MM.1S (cell line): ENCODE data around the gene NDOR1.
A peak's percentile ranks its signal among the peaks of the same experiment; 100 is the strongest.

Experiments used
- DNase-seq: peaks from one replicate; pipeline ENCODE4 v3.0.0-alpha.2; 2015
- H2AFZ ChIP-seq: fragments of 300-600 bp; sonication (generic); 2 replicates; pipeline ENCODE4 v1.6.0; 2016; ENCODE audit warnings: antibody characterized with exemption, low read length
- H3F3A ChIP-seq: fragments of 300-600 bp; sonication (generic); 2 replicates; pipeline ENCODE4 v1.6.1; 2016; ENCODE audit warnings: mild to moderate bottlenecking, antibody characterized with exemption, low read length, moderate library complexity, mixed read lengths; ENCODE audit not compliant: insufficient read depth
- H3K27ac ChIP-seq: fragments of 300-600 bp; sonication (generic); 2 replicates; pipeline ENCODE4 v1.5.1; 2016; ENCODE audit warnings: mild to moderate bottlenecking, low read length
- H3K27me3 ChIP-seq: fragments of 300-600 bp; sonication (generic); replicated peaks from 2 replicates; pipeline ENCODE4 v1.6.0; 2016; ENCODE audit warnings: low read length; ENCODE audit not compliant: insufficient read depth
- H3K36me3 ChIP-seq: fragments of 300-600 bp; sonication (generic); replicated peaks from 2 replicates; pipeline ENCODE4 v1.6.1; 2016; ENCODE audit warnings: mild to moderate bottlenecking, low read length, mixed read lengths; ENCODE audit not compliant: insufficient read depth
- H3K4me1 ChIP-seq: fragments of 300-600 bp; sonication (generic); 2 replicates; pipeline ENCODE4 v1.6.1; 2016; ENCODE audit warnings: low read length, mixed read lengths
- H3K4me2 ChIP-seq: fragments of 300-600 bp; sonication (generic); 2 replicates; pipeline ENCODE4 v1.6.0; 2016; ENCODE audit warnings: low read depth, low read length
- H3K4me3 ChIP-seq: fragments of 300-600 bp; sonication (generic); 2 replicates; pipeline ENCODE4 v1.5.1; 2016; ENCODE audit warnings: low read length, mixed read lengths
- H3K79me2 ChIP-seq: fragments of 300-600 bp; sonication (generic); 2 replicates; pipeline ENCODE4 v1.6.1; 2016; ENCODE audit warnings: mixed run types, low read length, mixed read lengths
- H3K9ac ChIP-seq: fragments of 300-600 bp; sonication (generic); 2 replicates; pipeline ENCODE4 v1.6.1; 2016; ENCODE audit warnings: low read length, mixed read lengths
- H3K9me2 ChIP-seq: fragments of 300-600 bp; sonication (generic); replicated peaks from 2 replicates; pipeline ENCODE4 v1.6.1; 2016; ENCODE audit warnings: mild to moderate bottlenecking, low read length, mixed read lengths; ENCODE audit not compliant: insufficient read depth
- H3K9me3 ChIP-seq: fragments of 300-600 bp; sonication (generic); replicated peaks from 2 replicates; pipeline ENCODE4 v1.6.1; 2016; ENCODE audit warnings: mild to moderate bottlenecking, low read length, mixed read lengths; ENCODE audit not compliant: insufficient read depth
- H4K20me1 ChIP-seq: fragments of 300-600 bp; sonication (generic); 2 replicates; pipeline ENCODE4 v1.6.1; 2016; ENCODE audit warnings: mild to moderate bottlenecking, low read length, moderate library complexity, mixed read lengths; ENCODE audit not compliant: insufficient read depth
- EZH2 ChIP-seq: fragments of 300-600 bp; sonication (generic); optimal IDR thresholded peaks from 2 replicates; pipeline ENCODE3; 2017; ENCODE audit warnings: low read depth, mild to moderate bottlenecking, antibody characterized with exemption, low read length, mixed read lengths
- EZH2phosphoT487 ChIP-seq: fragments of 300-600 bp; sonication (generic); IDR thresholded peaks from 2 replicates; pipeline ENCODE4 v1.6.1; 2018; ENCODE audit warnings: antibody characterized with exemption, low read length
- TF ChIP-seq, protein P1 (sequence below): fragments of 300-600 bp; sonication (generic); IDR thresholded peaks from 2 replicates; pipeline ENCODE4 v1.5.1; 2016; ENCODE audit warnings: antibody characterized with exemption, low read length, mixed read lengths

NDOR1 gene

DNA sequence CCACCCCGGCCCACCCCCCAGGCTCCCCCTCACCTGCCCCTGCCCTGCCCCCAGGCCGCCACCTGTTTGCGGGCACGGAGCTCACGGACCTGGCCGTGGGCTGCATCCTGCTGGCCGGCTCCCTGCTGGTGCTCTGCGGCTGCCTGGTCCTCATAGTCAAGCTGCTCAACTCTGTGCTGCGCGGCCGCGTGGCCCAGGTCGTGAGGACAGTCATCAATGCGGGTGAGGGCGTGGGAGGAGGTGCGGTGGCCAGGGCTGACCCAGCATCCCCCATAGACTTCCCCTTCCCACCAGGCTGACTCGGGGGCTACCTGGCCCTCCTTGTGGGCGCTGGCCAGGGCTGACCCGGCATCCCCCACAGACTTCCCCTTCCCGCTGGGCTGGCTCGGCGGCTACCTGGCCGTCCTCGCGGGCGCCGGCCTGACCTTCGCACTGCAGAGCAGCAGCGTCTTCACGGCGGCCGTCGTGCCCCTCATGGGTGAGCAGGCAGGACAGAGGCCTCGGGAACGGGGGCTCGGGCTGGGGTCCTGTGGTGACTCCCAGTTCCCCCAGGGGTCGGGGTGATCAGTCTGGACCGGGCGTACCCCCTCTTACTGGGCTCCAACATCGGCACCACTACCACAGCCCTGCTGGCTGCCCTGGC, 28.7 kb downstream of the NDOR1 start:
- TF ChIP-seq, protein P1, sequence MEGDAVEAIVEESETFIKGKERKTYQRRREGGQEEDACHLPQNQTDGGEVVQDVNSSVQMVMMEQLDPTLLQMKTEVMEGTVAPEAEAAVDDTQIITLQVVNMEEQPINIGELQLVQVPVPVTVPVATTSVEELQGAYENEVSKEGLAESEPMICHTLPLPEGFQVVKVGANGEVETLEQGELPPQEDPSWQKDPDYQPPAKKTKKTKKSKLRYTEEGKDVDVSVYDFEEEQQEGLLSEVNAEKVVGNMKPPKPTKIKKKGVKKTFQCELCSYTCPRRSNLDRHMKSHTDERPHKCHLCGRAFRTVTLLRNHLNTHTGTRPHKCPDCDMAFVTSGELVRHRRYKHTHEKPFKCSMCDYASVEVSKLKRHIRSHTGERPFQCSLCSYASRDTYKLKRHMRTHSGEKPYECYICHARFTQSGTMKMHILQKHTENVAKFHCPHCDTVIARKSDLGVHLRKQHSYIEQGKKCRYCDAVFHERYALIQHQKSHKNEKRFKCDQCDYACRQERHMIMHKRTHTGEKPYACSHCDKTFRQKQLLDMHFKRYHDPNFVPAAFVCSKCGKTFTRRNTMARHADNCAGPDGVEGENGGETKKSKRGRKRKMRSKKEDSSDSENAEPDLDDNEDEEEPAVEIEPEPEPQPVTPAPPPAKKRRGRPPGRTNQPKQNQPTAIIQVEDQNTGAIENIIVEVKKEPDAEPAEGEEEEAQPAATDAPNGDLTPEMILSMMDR: no peak
- TF ChIP-seq EZH2 (no peak), EZH2phosphoT487 (no peak)
- Histone ChIP-seq H4K20me1 (no peaks in the 10 kb centered on the region), H3K79me2 (peaks cover 7% of the 10 kb centered on the region), H3K4me2 (no peak overlapping the region), H3K9me3 (no peaks in the 10 kb centered on the region), H3K27ac (no peak overlapping the region), H3K9me2 (no peaks in the 10 kb centered on the region), H3K4me1 (peaks cover 9% of the 10 kb centered on the region; the same call in 1 of the 2 replicates), H3K27me3 (peaks cover 66% of the 10 kb centered on the region), H3K9ac (no peak overlapping the region), H3K4me3 (no peak overlapping the region), H2AFZ (no peak overlapping the region), H3F3A (no peaks in the 10 kb centered on the region), H3K36me3 (no peaks in the 10 kb centered on the region)
- no peak for DNase-seq

DNA sequence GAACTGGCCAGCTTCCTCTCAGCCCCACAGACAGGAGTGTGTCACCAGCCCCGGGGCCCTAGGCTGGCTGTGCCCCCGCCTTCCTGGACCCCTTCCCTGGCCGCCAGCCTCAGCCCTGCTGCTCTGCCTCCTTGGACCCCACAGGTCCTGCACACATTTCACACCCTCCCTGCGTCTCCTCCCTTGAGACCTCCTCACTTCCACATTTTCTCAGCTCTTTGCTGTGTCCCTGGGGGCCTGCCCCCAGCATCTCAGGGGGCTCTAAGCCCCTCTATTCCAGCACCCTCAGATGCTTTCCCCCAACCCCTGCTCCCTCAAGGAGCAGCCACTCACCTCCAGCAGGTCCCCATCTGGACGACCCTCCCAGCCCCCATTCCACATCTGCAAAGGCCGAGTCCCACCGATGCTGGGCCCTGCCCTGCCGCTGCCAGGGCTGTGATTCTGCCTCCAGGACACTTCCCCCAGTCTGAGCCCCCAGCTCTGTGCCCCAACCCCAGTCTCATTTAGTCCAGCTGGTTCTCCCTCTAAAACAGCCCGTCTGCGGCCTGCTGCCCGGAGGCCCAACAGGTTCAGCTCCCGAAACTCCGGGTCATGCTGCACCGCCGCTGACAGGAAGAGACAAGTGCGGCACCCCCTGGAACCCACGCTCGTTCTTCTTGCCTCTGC, 29.4 kb downstream of the NDOR1 start:
- Histone ChIP-seq H3K9ac (no peak overlapping the region), H3K36me3 (no peaks in the 10 kb centered on the region), H3K79me2 (peaks cover 13% of the 10 kb centered on the region), H3K4me3 (no peak overlapping the region), H3K4me2 (no peak overlapping the region), H3K27me3 (peaks cover 58% of the 10 kb centered on the region), H3K4me1 (peaks cover 9% of the 10 kb centered on the region; the same call in 1 of the 2 replicates), H3K9me2 (no peaks in the 10 kb centered on the region), H3K27ac (no peak overlapping the region), H4K20me1 (no peaks in the 10 kb centered on the region), H2AFZ (no peak overlapping the region), H3K9me3 (no peaks in the 10 kb centered on the region), H3F3A (peaks cover 2% of the 10 kb centered on the region; the same call in 1 of the 2 replicates)
- TF ChIP-seq EZH2phosphoT487 (no peak), EZH2 (no peak)
- TF ChIP-seq, protein P1: no peak
- DNase-seq: no peak

GRCh38 chr9:137235424-137236237, 30.1 kb downstream of the NDOR1 start:
- DNase-seq: no peak
- Histone ChIP-seq H3K27me3 (peaks cover 51% of the 10 kb centered on the region), H3K4me1 (peaks cover 9% of the 10 kb centered on the region; the same call in 1 of the 2 replicates), H3K79me2 (peaks cover 14% of the 10 kb centered on the region), H3K9me3 (no peaks in the 10 kb centered on the region), H3K4me2 (peak overlapping the region; percentile 68), H3K4me3 (no peak overlapping the region), H3K36me3 (no peaks in the 10 kb centered on the region), H3K9ac (no peak overlapping the region; the same call in 1 of the 2 replicates), H4K20me1 (no peaks in the 10 kb centered on the region), H3F3A (peaks cover 9% of the 10 kb centered on the region; the same call in 1 of the 2 replicates), H3K27ac (no peak overlapping the region), H2AFZ (no peak overlapping the region), H3K9me2 (no peaks in the 10 kb centered on the region)
- TF ChIP-seq EZH2 (no peak), EZH2phosphoT487 (no peak)
- TF ChIP-seq, protein P1: no peak
